Left ventricle myocardium inferior (tissue), 1 donor: ENCODE results near the gene ZBTB46. TPM values are rescaled to one million over a fixed set of nuclear protein-coding genes. Genes with fewer than 3 reads are reported as not detected.

Experiments
- DNase-seq: peaks from one replicate; pipeline ENCODE4 v3.0.0-alpha.2; 2020
- H3K27ac ChIP-seq: fragments of 200-600 bp; replicated peaks from 2 replicates; pipeline ENCODE4 v1.8.0; 2021
- H3K27me3 ChIP-seq: fragments of 200-600 bp; 2 replicates; pipeline ENCODE4 v1.8.0; 2021; ENCODE audit warnings: low read depth
- H3K36me3 ChIP-seq: fragments of 200-600 bp; 2 replicates; pipeline ENCODE4 v1.8.0; 2021
- H3K4me1 ChIP-seq: fragments of 200-600 bp; 2 replicates; pipeline ENCODE4 v1.8.0; 2021
- H3K4me3 ChIP-seq: fragments of 200-600 bp; 2 replicates; pipeline ENCODE4 v1.8.0; 2021; ENCODE audit warnings: mild to moderate bottlenecking, moderate library complexity
- H3K9me3 ChIP-seq: fragments of 200-600 bp; replicated peaks from 2 replicates; pipeline ENCODE4 v1.8.0; 2021
- intact Hi-C: fragments of 100-400 bp; cut with micrococcal nuclease; formaldehyde crosslinking; loops from one replicate; pipeline ENCODE4 v1.11.0; 2022
- total RNA-seq: library from RNA; stranded (reverse); fragmentation: NEBNext Ultra II Directional; extraction: Animal tissue kit (Norgen Biotek cat#: 25700); gene quantifications from one replicate; pipeline ENCODE4 v1.2.1, GENCODE V29; 2021
- TF ChIP-seq, protein P1 (sequence below): fragments of 200-600 bp; IDR thresholded peaks from 2 replicates; pipeline ENCODE4 v1.8.0; 2021; ENCODE audit warnings: antibody characterized with exemption, mild to moderate bottlenecking, borderline replicate concordance
- donor health status: DM: no; HTN: yes; CAD: no; lungs with severe emphysema.

ZBTB46 gene
- total RNA-seq, 1 donor from 2014 or later = 13.6 TPM

DNA sequence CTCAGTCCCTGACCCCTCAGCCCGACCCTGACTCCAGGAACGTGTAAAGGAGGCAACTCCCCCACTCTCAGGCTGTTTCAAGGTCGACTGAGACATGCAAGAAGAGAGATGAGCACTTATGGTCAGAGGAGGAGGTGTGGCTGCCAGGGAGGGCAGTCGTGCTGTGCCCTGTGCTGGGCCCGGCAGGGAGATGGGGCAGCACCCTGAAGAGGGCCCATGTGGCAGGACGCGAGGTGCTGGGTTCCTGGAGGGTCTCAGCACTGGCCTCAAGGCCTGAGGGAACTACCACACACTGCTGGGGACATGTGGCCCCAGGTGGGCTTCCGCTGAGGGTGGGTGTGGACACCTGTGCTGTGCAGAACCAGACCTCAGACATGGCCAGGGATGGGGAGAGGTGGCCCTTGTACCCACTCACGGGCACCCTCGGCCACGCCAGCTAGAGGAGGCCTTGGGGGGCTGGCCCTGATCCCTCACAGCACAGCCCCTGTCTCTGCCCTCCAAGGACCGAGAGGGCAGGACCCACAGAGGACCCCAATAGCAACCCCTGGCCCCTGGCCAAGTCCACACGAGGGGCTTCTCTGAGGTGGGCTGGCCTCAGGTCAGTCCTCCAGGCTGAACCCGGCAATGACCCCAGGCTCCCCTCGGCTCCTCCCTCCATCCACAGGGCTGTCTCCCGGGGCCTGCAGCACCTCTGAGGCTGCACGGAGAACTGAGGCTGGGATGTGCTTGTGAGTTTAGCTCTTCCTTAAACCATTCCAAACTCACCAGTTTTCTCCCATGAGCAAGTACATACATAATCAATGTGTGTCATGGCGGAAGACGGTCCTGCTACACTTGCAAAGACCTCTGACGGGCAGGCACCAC, 82.8 kb downstream of the ZBTB46 start:
- intact Hi-C loops = no loop called here
- DNase-seq = no peak
- Histone ChIP-seq H3K4me1 (peaks cover 11% of the 10 kb centered on the region), H3K27ac (peak overlapping the region; percentile 11), H3K27me3 (no peaks in the 10 kb centered on the region), H3K36me3 (peaks cover 61% of the 10 kb centered on the region), H3K4me3 (no peak overlapping the region), H3K9me3 (no peaks in the 10 kb centered on the region)
- TF ChIP-seq, protein P1, sequence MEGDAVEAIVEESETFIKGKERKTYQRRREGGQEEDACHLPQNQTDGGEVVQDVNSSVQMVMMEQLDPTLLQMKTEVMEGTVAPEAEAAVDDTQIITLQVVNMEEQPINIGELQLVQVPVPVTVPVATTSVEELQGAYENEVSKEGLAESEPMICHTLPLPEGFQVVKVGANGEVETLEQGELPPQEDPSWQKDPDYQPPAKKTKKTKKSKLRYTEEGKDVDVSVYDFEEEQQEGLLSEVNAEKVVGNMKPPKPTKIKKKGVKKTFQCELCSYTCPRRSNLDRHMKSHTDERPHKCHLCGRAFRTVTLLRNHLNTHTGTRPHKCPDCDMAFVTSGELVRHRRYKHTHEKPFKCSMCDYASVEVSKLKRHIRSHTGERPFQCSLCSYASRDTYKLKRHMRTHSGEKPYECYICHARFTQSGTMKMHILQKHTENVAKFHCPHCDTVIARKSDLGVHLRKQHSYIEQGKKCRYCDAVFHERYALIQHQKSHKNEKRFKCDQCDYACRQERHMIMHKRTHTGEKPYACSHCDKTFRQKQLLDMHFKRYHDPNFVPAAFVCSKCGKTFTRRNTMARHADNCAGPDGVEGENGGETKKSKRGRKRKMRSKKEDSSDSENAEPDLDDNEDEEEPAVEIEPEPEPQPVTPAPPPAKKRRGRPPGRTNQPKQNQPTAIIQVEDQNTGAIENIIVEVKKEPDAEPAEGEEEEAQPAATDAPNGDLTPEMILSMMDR = no peak

DNA sequence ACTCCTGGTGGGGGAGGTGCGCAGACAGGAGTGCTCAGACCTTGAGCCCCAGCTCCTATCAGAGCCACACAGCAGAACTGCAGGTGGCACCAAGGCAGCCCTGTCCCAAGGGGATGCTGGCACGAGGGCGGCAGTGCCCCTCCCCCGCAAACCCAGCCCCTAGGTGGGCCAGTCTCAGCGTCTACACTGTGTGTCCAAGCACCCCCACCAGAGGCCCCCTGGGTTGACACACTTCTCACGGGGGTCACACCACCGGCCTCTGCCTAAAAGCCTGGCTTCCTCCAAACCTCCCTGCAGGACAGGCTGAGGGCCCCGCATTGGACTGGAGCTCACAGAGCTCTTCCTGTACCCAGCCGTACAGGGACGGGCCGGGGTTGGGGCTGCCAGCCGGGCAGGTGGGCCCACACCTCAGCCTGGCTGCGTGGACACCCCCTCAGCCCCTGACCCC, 83.4 kb downstream of the ZBTB46 start:
- H3K27ac ChIP-seq = peak overlapping the region; percentile 11
- H3K9me3 ChIP-seq = no peaks in the 10 kb centered on the region
- H3K36me3 ChIP-seq = peaks cover 66% of the 10 kb centered on the region
- TF ChIP-seq, protein P1 = no peak
- no peak for DNase-seq
- peaks cover 13% of the 10 kb centered on the region for H3K4me1 ChIP-seq
- intact Hi-C loops = no loop called here
- no peaks in the 10 kb centered on the region for H3K27me3 ChIP-seq
- no peak overlapping the region for H3K4me3 ChIP-seq

GRCh38 chr20:63746751-63747315, 84.2 kb downstream of the ZBTB46 start:
- no peak for DNase-seq
- H3K27me3 ChIP-seq = no peaks in the 10 kb centered on the region
- H3K27ac ChIP-seq = no peak overlapping the region
- H3K4me3 ChIP-seq = no peak overlapping the region
- peaks cover 66% of the 10 kb centered on the region for H3K36me3 ChIP-seq
- TF ChIP-seq, protein P1 = no peak
- intact Hi-C loops = no loop called here
- H3K9me3 ChIP-seq = no peaks in the 10 kb centered on the region
- peaks cover 22% of the 10 kb centered on the region for H3K4me1 ChIP-seq

DNA sequence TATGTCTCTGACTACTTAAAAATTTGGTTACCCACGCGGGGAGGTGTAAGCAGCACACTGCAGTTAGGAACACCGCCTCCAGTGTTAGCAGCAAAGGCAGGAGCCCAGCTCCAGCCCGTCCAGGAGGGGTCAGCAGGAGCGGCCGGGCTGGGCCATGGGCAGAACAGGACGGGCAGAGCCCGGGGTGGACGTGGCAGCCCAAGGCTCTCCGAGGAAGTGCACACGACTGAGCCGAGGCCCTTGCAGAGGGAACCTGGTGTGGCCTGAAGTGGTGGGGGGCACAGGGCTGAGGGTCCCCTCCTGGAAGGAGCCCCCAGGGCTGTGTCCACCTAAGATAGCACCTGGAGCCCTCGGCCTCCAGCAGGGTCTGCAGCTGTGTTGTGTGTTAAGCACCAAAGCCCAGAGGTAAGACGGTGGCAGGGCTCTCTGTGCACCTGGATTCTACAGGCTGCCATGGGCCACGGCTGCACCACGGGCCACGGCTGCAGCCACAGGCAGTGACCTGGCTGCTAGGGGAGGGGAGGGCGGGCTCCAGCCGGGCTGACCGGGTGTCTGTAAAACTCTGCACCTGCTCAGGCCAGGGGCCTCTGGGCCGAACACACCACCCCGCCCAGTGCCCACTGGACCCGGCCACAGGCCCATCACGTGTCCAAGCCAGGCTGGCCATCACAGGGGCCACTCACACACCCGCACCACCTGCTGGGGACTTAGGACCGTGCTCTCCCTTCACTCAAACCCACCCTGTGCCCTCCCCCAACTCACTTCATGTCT, 84.9 kb downstream of the ZBTB46 start:
- Histone ChIP-seq H3K9me3 (no peaks in the 10 kb centered on the region), H3K4me3 (no peak overlapping the region), H3K27ac (no peak overlapping the region), H3K36me3 (peaks cover 65% of the 10 kb centered on the region), H3K27me3 (no peaks in the 10 kb centered on the region), H3K4me1 (peaks cover 28% of the 10 kb centered on the region)
- TF ChIP-seq, protein P1 = no peak
- no peak for DNase-seq
- intact Hi-C loops = no loop called here

GRCh38 chr20:63745424-63745805, 85.6 kb downstream of the ZBTB46 start:
- Histone ChIP-seq H3K27me3 (no peaks in the 10 kb centered on the region), H3K27ac (no peak overlapping the region), H3K9me3 (no peaks in the 10 kb centered on the region), H3K4me1 (peaks cover 36% of the 10 kb centered on the region), H3K4me3 (no peak overlapping the region), H3K36me3 (peaks cover 61% of the 10 kb centered on the region)
- TF ChIP-seq, protein P1 = no peak
- intact Hi-C loops = no loop called here
- DNase-seq = no peak
